PFSK-1 (cell line): ENCODE data around the gene CSNK2B.

Experiments used
- POLR2AphosphoS5 ChIP-seq: IDR thresholded peaks from 2 replicates; pipeline ENCODE4 v1.6.1; 2012; ENCODE audit warnings: low read depth, mild to moderate bottlenecking, control low read depth, low read length, moderate library complexity
- REST ChIP-seq, 2 experiments: IDR thresholded peaks; 2 replicates each; pipeline versions ENCODE4 v1.6.1 to v1.8.0; 2011 to 2012; ENCODE audit warnings: low read depth in 2 of 2, low read length in 2 of 2, control low read depth in 1 of 2, inconsistent platforms in 1 of 2, mild to moderate bottlenecking in 1 of 2, moderate library complexity in 1 of 2; ENCODE audit not compliant: insufficient read depth in 1 of 2

- TF ChIP-seq POLR2AphosphoS5 (no peak), REST (IDR thresholded peaks at IDR 0.05; ENCODE audit: insufficient read depth in 1 of 2, low read depth in 2 of 2, low read length in 2 of 2) (no peak)
These were observed 41.8 kb upstream of the CSNK2B start for GRCh38 chr6:31624070-31624469.
